ENCODE data around the gene POC1A.

DNA sequence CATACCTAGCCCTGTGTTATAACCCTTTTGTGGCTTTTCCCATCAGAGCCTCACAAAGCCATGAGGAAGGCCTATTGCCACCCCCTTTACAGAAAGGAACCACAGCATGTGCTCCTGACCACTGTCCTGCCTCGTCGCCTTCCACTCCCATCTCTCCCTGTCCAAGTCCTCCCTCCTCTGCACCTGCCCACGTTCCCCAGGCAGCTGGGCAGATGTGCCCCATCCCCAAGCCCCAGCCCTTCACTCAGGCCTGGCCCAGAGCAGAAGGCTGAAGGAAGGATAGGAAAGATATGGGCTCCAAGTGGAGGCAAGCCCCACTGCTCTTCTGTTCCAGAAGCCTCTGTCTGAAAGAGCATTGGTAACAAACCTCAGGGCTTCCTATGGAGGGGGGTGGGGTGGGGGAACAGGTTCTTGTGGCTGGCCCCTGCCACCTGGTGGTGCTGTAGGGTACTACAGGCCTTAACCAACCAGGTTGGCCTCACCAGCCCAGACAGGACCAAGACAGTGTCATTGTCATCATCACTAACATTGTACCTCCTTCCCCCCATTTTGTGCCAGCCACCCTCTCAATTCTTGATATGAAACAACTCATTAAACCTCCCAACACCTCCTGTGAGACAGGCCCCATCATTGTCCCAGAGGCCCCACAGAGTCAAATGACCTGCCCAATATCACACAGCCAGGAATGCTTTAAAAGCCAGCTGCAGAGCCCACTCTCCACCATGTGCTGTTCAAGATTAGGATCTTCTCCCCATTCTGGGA is 10.0 kb downstream of the POC1A start:
- TF ChIP-seq, protein P1, sequence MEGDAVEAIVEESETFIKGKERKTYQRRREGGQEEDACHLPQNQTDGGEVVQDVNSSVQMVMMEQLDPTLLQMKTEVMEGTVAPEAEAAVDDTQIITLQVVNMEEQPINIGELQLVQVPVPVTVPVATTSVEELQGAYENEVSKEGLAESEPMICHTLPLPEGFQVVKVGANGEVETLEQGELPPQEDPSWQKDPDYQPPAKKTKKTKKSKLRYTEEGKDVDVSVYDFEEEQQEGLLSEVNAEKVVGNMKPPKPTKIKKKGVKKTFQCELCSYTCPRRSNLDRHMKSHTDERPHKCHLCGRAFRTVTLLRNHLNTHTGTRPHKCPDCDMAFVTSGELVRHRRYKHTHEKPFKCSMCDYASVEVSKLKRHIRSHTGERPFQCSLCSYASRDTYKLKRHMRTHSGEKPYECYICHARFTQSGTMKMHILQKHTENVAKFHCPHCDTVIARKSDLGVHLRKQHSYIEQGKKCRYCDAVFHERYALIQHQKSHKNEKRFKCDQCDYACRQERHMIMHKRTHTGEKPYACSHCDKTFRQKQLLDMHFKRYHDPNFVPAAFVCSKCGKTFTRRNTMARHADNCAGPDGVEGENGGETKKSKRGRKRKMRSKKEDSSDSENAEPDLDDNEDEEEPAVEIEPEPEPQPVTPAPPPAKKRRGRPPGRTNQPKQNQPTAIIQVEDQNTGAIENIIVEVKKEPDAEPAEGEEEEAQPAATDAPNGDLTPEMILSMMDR (conservative IDR thresholded peaks at IDR 0.05; ENCODE audit: low read depth, low read length), result peak; percentile 93
- TF ChIP-seq EZH2 (IDR thresholded peaks at IDR 0.05; ENCODE audit: low read length, unreplicated experiment), result no peak
